ENCODE results near the gene GSTA1.
"Not testable (repeated sequence)": the region's sequence is repeated elsewhere in the genome, so short reads cannot be mapped to it uniquely, and the experiment has no call there.

GSTA1 gene

DNA sequence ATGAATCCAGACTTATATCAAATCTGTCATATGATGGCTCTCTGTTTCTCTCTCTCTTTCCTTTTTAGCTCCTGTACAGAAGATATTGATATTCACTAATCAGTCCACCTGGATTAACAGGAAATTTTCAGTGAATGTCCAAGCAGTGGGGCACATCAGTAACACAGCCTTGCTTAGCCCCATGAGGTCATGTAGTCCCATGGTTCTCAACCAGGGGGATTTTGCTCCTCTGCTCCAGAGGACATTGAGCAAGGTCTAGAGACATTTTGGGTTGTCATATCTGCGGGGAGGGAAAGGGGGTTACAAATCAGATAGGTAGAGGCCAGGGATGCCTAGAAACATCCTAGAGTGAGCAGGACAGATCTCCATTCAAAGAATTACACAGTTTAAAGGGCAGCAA, 810 bp downstream of the GSTA1 start:
- DNase-seq: no peak

DNA sequence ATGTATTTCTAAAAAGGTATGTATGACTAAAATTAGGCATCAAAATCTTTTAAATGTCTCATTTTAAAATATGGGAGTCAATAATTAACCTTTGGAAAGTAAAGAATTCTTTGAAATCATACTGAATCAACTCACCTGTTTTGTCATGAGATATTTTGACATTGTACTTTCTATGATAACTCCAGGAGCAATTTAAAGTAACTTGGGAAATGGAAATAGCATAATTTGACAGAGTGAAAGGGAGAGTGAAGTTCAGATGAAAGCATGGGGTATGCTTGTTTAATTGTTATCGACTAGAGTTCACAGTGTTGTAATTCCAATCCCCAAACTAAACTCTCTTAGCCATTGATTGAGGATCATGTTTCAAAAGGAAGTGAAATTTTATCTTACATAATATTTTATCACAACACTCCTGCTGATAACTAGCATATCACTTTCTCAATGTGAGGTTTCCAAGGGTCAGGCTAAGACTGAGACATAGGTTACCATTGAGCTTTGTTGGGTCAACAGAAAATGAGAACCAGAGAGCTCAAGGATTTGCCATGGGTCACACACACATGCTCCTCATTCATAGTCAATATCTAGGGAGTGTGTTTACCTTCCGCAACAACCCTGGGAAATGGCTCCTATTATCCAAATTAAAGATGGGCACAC, 2.3 kb downstream of the GSTA1 start:
- no peak for DNase-seq

DNA sequence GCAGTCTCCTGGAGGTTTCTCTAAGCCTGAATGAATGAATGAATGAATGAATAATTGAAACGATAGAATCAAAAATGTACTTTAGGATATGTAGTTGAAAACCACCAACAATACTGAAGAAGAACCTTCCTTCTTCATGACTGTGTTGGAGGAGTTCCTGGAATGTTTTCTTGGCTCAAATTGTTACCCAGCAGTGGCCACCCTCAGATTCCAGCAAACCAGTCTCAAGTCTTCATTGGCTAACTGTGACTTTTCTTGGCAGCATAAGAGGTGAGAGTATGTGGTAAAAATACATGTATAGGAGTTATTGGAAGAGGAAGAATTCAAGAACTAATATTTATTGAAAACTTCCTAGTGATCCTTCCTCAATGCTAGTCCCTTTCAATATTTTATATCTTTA, 4.3 kb downstream of the GSTA1 start:
- not testable (repeated sequence) for DNase-seq

DNA sequence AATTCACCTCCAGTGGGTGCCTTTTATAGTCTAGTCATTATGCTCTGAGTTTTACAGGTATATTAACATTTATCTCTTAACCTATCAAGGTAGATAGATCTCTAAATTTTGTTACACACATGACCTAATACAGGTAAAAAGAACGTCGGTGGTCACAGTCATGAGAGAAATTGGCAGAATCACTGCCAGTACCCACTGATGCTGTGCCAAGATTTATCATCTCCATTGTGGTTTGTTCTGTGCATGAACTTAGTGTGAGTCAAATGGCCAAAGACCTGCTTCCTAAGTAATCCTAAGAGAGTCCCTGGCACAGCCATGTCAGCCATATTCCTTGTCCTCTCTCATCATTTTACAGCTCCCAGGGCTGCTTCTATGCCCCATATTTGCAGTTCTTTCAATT, 9.2 kb downstream of the GSTA1 start:
- not testable (repeated sequence) for DNase-seq

DNA sequence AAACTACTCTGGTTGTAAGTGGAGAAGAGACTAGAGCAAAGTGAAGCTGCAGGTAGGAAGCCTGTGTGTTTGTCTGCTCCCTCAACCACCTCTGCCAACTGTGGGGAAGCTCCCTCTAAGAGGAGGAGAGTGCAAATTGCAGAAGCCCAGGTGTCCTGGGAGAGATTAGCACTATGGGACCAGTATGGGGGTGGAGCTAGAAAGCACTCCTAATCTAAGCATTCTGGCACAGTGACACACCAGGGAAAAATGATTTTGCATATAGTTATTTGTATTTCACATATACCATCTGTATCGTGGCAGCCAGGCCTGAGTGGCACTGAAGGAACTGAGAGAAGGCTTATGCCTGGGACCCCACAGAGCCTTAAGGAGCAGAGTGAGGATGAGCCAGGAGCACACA, 12.8 kb downstream of the GSTA1 start:
- DNase-seq: no peak

DNA sequence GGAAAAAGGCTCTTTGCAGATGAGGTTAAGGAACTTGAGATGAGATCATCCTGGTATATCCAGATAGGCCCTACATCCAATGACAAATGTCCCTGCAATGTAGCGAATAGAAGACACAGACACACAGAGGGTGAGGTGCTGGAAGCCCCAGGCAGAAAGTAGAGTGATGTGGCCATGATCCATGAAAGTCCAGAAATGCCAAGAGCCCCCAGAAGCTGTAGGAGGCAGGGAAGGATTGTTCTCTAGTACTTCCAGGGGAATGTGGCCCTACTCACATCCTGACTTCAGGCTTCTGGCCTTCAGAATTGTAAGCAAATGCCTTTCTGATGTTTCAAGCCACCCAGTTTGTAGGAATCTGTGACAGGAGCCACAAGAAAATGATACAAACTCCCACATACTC, 14.0 kb downstream of the GSTA1 start:
- not testable (repeated sequence) for DNase-seq

DNA sequence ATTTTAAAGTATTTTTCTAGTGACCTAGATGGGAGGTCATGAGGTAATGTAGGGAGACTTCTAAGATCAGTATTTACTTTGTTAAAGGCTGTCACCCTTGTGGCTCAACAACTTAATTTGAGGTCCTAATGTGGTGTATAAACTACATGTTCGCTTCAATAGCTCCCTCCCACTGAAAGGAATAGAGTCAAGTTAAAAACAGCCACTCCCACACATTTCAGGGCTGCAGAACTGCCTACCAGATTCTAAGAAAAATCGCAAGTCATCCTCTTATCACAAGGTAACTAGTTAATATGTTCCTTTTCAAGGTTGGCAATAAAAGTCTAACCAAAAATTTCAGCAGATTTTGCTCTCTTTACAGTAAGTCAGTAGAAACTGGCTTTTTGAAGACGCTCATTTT, 15.1 kb downstream of the GSTA1 start:
- peak; percentile 67 for DNase-seq

DNA sequence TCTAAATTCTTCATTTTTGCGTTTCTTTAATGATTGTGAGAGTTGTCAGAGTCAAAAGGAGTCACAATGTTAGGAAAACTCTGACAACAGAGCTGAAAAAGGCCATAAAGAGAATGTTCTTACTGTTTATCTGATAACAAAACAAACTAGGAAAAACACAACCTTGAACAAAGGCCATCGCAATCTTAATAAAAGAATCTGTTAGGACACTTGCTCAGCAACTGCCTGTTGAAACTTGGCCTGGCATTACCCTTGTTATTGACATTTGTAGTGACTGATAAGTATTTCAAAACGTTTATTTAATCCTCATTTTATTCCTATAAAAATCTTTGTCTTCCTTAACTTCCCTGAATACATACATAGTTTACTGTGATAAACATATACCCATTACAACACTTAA, 15.7 kb downstream of the GSTA1 start:
- no peak for DNase-seq

DNA sequence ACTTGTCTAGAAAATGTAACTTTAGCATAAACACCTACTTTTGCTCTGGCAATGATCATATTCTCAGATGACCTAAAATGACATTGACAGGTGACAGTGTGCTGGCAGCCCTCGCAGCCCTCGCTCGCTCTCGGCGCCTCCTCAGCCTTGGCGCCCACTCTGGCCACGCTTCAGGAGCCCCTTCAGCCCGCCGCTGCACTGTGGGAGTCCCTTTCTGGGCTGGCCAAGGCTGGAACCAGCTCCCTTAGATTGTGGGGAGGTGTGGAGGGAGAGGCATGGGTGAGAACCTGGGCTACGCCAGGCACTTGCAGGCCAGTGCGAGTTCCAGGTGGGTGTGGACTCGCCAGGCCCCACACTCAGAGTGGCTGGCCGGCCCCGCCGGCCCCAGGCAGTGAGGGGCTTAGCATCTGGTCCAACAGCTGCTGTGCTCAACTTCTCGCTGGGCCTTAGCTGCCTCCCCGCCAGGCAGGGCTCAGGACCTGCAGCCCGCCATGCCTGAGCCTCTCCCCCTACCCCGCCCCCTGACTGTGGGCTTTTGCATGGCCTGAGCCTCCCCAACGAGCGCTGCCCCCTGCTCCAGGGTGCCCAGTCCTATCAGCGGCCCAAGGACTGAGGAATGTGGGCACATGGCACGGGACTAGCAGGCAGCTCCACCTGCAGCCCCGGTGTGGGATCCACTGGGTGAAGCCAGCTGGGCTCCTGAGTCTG, 17.2 kb downstream of the GSTA1 start:
- no peak for DNase-seq

DNA sequence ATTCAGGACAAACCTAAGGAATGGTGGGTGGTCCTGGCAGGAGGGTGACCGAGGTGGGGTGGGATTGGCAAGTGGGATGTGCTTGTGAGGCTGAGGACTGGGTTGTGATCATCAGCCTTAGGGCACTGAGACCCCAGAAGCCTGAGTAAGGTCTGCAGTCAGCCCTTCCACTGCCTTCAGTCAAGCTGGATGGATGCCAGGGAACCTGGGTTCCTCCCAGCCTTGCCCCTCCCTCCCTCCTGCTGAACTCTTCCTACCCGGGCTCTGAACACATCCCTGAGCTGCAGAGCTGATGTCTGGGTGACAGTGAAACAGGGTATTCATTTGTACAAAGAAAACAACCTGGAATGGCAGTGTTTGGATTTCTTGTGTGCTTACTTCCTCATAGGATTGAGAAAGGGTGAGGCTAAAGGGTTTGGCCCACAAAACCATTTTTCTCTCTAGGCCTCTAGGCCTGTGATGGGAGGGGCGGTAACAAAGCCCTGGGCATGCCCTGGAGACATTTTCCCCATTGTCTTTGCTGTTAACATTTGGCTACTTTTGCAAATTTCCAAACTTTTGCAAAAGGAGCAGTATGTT, 20.8 kb downstream of the GSTA1 start:
- not testable (repeated sequence) for DNase-seq

DNA sequence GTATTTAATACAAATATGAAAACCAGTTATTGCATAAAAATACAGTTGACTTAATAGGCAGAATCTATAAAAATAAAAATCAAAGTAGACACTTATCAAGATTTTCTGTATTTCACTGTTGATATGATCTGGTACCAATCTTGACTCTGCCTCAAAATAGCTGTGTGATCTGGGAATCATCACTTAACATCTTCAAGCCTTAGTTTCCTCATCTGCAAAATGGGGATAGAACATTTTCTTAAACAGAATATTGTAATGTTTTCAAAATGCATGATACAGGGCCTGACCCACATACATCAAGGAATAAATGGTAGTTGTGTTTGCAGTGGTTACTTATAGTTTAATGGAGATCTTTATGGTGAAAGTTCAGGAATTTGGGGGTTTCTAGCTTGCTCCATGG, 21.4 kb downstream of the GSTA1 start:
- DNase-seq: not testable (repeated sequence)

DNA sequence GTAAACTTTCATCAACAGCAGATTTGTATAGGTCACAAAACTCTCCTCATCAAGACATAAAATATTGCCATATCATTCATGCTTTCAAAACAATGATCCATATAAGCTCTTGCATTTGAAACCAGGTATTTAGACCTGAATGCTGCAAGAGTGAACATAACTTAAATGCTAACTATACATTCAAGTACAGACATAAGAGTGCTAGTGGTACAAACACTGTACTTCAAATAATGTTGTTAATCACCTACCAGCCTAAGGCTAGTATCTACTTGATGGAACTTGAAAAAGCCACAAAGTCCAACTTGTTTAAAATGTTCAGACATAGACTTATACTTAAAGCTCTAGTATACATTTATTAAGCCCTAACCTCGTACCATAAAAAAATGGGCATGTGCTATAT, 24.4 kb downstream of the GSTA1 start:
- DNase-seq: no peak

DNA sequence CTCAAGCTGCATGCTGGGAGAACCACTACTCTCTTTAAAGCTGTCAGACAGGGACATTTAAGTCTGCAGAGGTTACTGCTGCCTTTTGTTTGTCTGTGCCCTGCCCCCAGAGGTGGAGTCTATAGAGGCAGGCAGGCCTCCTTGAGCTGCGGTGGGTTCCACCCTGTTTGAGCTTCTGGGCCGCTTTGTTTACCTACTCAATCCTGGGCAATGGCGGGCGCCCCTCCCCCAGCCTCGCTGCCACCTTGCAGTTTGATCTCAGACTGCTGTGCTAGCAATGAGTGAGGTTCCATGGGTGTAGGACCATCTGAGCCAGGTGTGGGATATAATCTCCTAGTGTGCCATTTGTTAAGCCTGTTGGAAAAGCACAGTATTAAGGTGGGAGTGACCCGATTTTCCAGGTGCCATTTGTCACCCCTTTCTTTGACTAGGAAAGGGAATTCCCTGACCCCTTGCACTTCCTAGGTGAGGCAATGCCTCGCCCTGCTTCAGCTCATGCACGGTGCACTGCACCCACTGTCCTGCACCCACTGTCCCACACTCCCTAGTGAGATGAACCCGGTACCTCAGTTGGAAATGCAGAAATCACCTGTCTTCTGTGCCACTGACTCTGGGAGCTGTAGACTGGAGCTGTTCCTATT, 26.8 kb downstream of the GSTA1 start:
- not testable (repeated sequence) for DNase-seq

DNA sequence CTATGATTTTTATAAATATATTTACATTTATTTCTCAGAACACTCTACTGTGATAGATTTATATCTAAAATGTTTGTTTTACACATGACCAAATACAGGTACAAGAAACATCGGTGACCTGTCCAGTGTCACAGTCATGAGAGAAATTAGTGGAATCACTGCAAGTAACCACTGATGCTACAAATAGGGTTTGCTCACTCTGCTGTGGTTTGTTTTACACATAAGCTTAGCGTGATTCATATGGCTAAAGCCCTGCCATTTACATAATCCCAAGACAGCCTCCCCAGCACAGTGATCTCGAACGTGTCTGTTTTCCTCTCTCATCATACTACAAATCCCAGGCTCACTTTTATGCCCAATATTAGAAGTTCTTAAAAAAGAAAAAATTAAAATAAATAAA, 34.2 kb downstream of the GSTA1 start:
- DNase-seq: not testable (repeated sequence)

DNA sequence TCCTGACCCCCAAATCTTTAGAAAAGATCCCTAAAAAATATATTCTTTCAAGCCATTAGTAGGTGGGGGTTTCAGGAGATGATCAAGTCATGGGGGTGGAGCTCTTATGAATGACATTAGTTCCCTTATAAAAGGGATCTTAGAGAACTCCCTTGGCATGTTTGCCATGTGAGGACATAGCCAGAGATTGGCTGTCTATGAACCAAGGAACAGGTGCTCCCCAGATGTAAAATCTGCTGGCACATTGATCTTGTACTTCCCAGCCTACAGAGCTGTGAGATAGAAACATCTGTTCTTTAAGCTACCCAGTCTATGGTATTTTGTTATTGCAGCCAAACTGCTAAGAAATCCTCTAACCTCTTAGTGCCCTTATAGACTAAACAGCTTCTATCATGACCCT, 36.0 kb downstream of the GSTA1 start:
- not testable (repeated sequence) for DNase-seq

DNA sequence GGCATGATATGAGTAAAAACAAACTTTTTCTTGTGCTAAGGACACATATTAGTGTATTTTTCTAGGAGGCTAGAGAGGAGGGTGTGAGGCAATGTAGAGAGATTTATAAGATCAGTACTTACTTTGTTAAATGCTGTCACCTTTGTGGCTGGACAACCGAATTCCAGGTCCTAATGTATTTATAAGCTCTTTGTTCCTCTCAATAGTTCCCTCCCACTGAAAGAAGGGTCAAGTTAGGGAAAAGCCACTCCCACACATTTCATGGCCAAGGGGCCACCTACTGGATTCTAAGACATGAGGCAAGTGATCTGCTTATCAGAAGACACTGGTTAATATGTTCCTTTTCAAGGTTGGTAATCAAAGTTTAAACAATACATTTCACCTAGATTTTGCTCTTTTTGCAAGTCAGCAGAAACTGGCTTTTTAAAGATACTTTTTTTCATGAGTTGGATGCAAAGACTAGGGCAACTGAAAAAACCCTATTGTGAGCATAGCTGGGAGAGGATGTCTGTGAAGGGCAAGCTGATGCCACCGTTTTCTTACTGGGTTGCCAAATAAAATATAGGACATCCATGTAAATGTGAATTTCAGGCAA, 40.2 kb downstream of the GSTA1 start, which contains the start of gene GSTA2:
Gene GSTA2 (minus strand): TSS at position 154 of the 595 bp plus-strand sequence. CDS start 5,528 bp downstream, outside the sequence.
- DNase-seq: peak; percentile 63

DNA sequence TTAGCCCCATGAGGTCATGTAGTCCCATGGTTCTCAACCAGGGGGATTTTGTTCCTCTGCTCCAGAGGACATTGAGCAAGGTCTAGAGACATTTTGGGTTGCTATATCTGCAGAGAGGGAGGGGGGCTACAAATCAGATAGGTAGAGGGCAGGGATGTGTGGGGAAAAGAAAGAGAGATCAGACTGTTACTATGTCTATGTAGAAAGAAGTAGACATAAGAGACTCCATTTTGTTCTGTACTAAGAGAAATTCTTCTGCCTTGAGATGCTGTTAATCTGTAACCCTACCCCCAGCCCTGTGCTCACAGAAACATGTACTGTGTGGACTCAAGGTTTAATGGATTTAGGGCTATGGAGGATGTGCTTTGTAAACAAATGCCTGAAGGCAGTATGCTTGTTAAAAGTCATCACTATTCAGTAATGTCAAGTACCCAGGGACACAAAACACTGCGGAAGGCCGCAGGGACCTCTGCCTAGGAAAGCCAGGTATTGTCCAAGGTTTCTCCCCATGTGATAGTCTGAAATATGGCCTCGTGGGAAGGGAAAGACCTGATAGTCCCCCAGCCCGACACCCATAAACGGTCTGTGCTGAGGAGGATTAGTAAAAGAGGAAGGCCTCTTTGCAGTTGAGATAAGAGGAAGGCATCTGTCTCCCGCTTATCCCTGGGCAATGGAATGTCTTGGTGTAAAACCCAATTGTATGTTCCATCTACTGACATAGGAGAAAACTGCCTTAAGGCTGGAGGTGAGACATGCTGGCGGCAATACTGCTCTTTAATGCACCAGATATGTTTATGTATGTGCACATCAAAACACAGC, 41.7 kb downstream of the GSTA1 start:
- peak; percentile 40 for DNase-seq

DNA sequence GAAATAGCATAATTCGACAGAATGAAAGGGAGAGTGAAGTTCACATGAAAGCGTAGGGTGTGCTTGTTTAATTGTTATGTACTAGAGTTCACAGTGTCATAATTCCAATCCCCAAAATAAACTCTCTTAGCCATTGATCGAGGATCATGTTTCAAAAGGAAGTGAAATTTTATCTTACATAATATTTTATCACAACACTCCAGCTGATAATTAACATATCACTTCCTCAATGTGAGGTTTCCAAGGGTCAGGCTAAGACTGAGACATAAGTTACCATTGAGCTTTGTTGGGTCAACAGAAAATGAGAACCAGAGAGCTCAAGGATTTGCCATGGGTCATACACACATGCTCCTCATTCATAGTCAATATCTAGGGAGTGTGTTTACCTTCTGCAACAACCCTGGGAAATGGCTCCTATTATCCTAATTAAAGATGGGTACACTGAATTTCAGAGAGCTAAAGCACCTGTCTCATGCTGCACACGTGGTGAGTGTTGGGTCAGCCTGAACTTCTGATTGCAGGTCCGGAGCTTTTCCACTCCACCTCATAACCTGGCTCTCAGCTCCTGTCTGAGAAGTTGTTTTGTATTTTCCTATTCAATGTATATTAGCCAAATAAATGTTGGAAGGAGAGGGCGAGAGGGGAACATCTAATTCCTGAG, 43.4 kb downstream of the GSTA1 start:
- DNase-seq: peak; percentile 36

DNA sequence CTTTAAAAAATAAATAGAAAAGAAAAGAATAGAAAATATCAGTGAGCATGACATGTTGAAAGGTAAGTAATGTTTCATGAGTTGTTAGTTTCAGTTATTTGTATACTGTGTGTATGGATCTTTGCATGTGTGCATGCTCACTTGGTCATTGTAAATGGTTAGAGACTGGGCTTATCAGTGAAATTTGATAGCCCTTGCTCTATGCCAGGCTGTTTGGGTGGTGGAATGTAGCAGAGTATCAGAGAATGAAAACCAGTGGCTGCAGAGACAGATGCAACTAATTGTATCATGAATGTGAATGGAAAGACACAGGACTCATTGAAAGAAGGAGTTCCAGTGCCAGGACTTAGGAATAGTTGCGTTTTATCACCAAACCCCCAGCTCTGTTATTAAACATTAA, 44.5 kb downstream of the GSTA1 start:
- DNase-seq: peak; percentile 12

DNA sequence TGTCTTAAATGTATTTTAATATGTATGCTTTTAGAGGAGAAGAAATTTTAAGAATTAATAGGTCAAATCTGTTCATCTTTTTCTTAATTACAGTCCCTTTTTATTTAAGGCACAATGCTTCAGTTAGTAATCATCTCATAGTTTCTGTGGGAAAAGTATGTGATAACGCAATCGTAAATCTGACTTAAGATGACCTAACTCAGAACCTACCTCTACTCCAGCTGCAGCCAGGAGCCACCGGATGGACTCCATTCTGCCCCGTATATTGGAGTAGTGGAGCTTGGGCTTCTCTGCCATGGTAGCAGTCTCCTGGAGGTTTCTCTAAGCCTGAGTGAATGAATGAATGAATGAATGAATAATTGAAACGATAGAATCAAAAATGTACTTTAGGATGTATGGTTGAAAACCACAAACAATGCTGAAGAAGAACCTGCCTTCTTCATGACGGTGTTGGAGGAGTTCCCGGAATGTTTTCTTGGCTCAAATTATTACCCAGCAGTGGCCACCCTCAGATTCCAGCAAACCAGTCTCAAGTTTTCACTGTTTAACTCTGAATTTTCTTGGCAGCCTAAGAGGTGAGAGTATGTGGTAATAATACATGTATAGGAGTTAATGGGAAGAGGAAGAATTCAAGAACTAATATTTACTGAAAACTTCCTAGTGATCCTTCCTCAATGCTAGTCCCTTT, 45.8 kb downstream of the GSTA1 start:
- not testable (repeated sequence) for DNase-seq

DNA sequence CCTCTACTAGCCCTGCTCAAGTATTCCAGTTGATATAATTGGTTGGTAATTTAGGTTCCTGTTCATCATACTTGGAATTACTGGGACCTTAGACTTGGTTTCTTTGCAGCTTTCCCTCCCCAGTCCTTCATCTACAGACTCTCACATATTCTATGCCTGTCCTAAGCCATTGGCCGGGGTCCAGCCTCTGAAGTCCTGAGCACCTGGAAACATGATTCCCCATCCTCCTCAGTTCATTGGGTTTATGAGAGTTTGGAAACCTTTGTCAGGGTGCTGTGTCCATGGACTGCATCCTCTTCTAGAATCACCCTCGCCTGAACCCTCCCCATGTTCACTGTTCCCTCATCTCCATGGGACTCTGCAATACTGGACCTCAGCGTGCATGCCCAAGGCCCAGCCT, 49.2 kb downstream of the GSTA1 start:
- DNase-seq: no peak
